Sigmoid colon (tissue), 4 donors: ENCODE data around the gene MT1A.
A peak's percentile ranks its signal among the peaks of the same experiment; 100 is the strongest.

Source experiments
- CTCF ChIP-seq, 4 experiments: fragments of 450-650 bp in 3 of 4; fragments of 200-600 bp in 1 of 4; IDR thresholded peaks; one replicate each; pipeline ENCODE4 v1.5.1; 2016 to 2019; ENCODE audit warnings: antibody characterized with exemption in 4 of 4, mild to moderate bottlenecking in 3 of 4, moderate library complexity in 2 of 4
- POLR2AphosphoS5 ChIP-seq, 4 donors: sonication (generic); formaldehyde crosslinking; IDR thresholded peaks; one replicate each; pipeline ENCODE4 v1.6.1; 2017; ENCODE audit warnings: antibody characterized with exemption in 4 of 4

GRCh38 chr16:56681939-56682702, 43.7 kb downstream of the MT1A start, which contains the start of gene MT1X:
- no peak for TF ChIP-seq CTCF (IDR thresholded peaks at IDR 0.05)
- peak in 3 of 4 donors; percentile 97 to 99 (median 97) for TF ChIP-seq POLR2AphosphoS5 (IDR thresholded peaks at IDR 0.05)
